C1 segment of cervical spinal cord (tissue), 14 donors: ENCODE results near the gene COPS4.
"Not testable (repeated sequence)": the region's sequence is repeated elsewhere in the genome, so short reads cannot be mapped to it uniquely, and the experiment has no call there.

ENCODE experiments used
- DNase-seq, 14 donors: peaks; one replicate each; lab custom pipeline; 2025; lab: John Stamatoyannopoulos, UW

Gene COPS4

DNA sequence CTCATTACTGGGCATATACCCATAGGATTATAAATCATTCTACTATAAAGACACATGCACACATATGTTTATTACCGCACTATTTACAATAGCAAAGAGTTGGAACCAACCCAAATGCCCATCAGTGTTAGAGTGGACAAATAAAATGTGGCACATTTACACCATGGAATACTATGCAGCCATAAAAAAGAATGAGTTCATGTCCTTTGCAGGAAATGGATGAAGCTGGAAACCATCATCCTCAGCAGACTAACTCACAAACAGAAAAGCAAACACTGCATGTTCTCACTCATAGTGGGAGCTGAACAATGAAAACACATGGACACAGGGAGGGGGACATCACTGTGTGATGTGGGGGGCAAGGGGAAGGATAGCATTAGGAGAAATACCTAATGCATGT is 11.4 kb upstream of the COPS4 start:
- DNase-seq, result not testable (repeated sequence)

DNA sequence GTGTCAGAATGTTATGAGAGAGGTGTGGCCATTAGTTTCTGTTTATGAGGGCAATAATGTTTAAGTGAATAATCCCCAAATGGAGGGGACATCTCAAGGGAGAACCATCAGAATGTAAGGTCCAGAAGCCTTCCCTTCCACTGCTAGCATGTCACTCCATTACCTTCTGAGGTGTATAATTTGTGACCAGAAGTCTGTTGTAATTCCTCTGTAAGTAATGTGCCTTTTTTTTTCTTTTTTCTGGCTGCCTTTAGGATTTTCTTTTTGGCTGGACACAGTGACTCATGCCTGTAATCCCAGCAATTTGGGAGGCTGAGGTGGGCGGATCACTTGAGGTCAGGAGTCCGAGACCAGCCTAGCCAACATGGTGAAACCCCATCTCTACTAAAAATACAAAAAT is 10.8 kb upstream of the COPS4 start:
- no peak for DNase-seq

DNA sequence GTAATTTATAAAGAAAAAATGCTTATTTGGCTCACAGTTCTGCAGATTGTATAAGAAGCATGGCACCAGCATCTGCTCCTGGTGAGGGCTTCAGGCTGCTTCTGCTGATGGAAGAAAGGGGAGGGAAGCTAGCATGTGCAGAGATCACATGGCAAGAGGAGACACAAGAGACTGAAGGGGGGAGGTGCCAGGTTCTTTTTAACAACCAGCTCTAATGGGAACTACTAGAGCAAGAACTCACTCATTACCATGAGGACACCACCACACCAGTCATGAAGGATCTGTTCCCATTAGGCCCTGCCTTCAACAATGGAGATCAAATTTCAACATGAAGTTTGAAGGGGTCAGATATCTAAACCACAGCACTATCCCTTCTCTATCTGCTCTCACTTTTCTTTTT is 9.4 kb upstream of the COPS4 start:
- DNase-seq, result no peak

DNA sequence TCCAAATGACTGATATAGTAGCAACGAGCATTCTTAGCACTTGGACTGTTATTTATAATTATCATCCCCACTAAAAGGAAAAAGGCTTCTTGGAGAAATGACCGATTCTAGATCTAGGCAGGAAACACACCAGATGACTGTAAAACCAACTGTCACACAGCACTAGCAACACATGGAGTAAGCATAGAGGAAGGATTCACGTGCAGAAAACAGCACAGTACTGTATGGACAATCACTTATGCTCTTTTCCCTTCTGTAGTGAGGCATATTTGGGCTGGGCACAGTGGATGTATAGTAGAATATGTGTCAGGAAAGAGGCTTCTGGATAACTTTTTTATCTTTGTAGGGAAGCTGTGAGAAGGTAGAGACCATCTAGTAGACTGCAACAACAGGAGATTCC is 6.0 kb upstream of the COPS4 start:
- no peak for DNase-seq

DNA sequence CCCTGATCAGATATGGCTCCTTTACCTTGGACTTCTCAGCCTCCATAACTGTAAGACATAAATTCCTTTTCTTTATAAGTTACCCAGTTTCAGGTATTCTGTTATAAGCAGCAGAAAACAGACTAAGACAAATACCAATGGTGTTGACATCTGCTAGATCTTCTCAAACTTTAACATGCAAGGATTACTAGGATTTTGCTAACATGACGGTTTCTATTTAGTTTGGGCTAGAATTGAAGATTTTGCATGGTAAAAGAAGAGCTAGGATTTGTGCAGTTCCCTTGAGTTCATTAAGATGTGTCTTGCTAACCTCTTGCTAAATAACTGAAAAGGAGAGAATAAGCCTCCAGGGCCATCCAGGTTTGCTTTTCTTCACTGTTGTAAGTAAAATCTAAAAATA is 5.3 kb upstream of the COPS4 start:
- no peak for DNase-seq

DNA sequence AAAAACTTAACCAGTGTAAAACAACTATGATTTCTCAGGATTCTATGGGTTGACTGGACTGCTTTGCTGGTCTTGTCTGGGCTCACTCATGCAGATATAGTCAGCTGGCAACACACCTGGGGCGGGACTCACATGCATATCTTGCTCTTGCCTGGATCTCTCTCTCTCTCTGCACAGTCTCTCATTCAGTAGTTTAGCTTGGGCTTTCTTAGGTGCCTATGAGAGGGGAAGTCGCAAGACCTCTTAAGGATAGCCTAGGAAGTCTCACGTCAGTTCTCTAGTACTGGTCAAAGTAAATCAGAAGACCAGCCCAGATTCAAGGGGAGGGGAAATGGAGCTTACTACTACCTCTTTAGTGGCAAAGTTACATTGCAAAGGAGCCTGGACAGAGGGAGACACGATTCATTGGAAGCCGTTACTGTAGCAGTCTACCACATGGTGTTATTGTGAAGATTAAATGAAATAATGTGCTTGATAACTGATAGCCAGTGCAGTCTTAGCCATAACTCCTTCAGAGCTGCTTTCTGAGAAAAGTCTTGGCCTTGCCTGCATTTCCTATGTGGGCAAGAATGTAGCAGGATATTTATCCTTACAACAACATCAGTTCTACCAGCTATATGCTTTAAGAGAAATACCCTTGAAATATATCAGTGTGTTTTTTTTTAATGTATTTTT is 2.1 kb downstream of the COPS4 start:
- no peak for DNase-seq

DNA sequence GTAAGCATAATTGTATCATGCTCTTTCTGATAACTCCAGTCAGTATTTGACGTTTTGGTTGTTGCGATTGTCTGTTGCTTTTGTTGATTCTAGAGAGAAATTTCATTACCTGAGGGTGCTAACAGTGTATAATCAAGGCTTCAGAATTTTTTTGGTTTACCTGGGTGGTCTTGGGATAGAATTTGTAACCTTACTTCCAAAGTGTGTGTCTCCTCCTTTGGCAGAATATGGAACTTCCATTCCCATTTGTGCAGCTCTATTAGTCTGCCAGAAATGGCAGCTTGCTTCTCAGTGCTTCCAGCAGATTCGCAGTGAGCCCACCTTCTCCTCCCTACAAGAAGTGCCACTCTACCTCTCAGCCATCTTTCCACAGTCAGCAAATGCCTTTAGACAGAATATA is 5.3 kb downstream of the COPS4 start:
- no peak for DNase-seq

DNA sequence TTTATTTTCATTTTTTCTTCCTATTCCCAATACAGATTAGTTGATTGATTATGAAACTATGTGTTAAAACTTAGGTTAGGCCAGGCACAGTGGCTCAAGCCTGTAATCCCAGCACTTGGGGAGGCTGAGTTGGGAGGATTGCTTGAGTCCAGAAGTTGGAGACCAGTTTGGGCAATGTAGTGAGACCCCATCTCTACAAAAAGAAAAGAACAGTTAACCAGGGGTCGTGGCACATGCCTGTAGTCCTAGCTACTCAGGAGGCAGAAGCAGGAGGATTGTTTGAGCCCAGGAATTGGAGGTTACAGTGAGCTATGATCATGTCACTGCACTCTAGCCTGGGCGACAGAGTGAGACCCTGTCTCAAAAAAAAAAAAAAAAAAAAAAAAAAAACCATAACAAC is 8.2 kb downstream of the COPS4 start:
- DNase-seq, result not testable (repeated sequence)

DNA sequence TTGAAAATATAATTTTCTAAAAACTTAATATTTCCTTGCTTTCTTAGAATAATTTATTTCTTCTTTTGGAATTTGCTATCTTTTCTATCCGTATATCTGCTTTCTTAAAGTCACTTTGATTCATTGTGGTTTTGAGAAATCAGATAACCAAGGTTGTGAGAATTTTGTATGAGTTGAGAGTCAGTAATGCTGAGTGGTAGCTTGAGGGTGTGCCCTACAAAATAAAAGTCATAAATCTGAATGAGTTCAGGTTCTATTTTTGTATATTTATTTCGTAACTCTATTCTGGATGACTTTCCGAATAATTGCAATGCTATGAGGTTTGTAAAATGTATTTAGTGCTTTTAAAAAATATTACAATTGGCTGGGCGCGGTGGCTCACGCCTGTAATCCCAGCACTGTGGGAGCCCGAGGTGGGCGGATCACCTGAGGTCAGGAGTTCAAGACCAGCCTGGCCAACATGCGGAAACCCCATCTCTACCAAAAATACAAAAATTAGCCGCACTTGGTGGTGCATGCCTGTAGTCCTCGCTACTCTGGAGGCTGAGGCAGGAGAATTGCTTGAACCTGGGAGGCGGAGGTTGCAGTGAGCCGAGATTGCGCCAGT is 8.9 kb downstream of the COPS4 start:
- no peak for DNase-seq

DNA sequence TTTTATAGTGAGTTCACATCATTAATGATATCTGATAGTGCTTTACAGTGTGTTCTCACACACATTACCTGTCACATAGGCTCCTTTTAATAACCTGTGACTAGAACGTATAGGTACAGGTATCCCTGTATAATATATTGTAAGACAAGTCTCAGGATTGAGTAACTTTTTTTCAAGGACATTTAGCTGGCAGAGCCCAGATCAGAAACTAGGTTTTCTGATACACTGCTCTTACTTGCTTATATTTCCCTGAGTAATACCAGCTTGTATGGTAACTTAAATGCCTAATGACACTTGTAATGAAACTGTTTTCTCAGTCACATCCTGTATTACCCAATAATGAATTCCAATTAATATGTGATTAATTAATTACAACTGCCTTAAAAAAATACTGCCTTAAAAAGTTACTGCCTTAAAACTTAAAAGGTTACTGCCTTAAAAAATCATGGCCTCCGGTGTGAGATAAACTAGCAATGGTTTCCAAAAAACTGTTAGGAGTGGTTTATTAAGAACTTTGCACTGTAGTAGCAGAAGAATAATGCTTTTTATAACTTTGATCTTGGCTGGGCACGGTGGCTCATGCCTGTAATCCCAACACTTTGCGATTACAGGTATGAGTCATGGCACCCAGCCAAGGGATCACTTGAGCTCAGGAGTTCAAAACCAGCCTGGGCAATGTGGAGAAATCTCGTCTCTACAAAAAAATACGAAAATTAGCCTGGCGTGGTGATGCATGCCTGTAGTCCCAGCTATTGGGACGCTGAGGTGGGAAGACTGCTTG is 11.9 kb downstream of the COPS4 start:
- DNase-seq, result no peak

DNA sequence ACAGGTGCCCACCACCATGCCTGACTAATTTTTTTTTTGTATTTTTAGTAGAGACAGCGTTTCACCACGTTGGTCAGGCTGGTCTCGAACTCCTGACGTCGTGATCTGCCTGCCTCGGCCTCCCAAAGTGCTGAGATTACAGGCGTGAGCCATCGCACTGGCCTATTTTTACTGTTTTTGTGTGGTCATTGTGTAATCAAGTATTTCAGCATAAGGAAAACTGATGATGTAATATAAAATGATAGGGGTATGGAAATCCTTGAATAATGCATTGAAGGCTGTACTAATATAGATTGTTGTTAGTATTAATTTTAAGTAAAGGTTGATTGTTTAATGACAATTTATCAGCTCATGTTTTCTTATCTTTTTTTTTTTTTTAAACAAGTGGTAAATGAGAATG is 13.8 kb downstream of the COPS4 start:
- DNase-seq, result not testable (repeated sequence)

DNA sequence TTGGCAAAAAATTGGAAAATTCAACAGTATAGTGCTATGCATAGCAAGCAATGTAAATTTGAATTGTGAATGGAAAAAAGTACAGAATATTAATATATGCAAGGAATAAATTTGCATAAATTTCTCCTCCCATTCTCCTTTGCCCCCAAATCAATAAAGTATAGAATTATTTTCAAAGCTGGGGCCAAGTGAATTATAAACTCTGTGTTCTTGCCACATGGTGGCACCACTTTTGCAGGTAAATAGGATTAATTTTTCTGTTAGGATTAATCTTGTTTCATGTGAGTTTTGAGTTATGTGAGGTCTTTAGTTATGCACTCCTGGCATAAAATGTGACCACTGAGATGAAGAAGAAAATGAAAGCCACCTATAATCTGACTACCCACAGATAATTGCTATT is 19.9 kb downstream of the COPS4 start:
- no peak for DNase-seq

DNA sequence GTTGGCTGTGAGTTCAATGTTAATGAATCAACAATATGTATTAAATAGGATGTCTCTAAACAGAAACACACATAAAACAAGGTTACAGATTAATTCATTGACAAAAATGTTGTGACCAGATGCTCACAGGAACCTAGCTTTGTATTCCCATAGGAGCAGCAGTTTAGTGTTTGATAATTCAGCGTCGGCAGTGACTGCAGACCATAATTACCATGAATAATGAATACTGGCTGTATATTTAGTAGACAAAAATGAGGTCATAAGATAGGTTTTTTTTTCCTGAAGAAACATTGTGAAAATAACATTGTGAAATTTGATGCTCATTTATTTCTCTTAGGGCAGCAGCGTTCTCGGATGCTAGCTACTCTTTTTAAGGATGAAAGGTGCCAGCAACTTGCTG is 27.8 kb downstream of the COPS4 start:
- no peak for DNase-seq

DNA sequence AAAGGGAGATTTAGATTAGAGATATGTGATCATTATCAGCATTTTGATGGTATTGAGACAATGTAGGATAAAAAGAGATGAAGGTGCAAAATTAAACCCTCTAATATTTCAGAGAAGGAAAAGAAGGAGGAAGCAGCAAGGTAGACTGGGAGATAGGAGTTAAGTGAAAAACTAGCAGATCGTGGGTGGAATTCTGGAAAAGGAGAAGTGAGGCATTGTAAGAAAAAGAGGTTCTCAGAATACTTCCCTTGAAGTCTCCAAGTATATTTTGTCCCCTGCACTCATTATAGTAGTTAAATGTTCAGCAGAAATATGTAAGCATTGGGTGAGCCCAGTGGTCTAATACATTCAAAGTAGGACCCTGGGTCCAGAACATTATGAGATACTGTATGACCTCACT is 30.3 kb downstream of the COPS4 start:
- no peak for DNase-seq

DNA sequence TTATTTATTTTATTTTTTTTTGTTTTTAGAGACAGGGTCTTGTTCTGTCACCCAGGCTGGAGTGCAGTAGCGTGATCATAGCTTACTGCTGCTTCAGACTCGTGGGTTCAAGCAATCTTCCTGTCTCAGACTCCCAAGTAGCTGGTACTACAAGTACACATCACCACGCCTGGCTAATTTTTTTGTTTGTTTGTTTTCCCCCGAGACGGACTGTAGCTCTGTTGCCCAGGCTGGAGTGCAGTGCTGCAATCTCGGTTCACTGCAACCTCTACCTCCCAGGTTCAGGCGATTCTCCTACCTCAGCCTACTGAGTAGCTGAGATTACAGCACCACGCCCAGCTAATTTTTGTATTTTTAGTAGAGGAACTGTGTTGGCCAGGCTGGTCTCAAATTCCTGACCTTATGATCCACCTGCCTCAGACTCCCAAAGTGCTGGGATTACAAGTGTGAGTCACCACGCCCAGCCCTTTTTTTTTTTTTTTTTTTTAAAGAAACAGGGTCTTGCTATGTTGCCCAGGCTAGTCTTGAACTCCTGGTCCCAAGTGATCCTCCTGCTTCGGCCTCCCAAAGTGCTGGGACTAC is 32.2 kb downstream of the COPS4 start:
- no peak for DNase-seq

DNA sequence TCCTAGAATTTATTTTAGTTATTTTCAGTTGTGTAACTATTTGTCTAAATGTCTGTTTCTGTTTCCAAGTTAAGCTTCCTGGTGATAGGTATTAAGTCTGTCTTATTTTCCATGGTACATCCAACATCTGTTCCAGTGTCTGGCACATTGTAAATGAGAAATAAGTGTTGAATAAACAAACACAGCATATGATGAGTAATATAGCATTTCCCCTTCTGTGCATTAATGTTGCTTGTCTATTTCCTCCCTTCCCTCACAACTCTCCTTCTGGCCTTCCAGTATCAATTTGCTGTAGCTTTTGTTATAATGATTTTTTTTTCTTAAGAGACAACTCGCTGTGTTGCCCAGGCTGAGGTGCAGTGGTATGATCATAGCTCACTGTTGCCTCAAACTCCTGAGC is 36.1 kb downstream of the COPS4 start:
- DNase-seq, result no peak

DNA sequence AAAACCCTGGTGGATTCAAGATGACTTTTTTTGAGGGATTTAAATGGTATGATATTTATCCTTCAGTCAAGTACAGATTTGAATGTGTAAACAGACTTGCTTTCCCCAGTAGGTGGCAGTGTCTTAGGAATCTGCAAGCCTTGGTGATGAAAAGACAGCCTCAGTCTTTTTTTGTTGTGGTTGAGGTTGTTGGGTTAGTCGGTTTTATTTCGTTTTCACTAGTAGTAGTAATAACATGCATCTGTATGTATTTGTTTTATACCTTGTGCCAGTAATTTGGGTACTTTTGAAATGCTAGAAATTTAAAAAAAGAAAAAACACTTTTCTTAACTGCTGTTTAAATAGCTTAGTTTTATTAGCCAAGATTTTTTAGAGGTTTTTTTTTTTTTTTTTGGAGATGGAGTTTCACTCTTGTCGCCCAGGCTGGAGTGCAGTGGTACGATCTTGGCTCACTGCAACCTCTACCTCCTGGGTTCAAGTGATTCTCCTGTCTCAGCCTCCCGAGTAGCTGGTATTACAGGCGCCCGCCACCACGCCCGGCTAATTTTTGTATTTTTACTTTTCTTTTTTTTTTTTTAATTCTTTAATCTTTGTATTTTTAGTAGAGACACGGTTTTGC is 39.2 kb downstream of the COPS4 start:
- DNase-seq, result peak in 1 of 14 donors; percentile 1

DNA sequence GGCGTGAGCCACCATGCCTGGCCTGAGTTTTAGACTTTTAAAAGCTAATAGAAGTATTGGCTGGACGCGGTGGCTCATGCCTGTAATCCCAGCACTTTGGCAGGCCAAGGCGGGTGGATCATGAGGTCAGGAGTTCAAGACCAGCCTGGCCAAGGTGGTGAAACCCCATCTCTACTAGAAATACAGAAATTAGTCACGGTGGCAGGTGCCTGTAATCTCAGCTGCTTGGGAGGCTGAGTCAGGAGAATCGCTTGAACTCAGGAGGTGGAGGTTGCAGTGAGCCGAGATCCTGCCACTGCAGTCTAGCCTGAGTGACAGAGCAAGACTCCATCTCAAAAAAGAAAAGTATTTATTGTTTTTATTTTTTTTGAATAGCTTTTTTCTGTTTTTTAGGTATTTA is 39.8 kb downstream of the COPS4 start:
- DNase-seq, result not testable (repeated sequence)

DNA sequence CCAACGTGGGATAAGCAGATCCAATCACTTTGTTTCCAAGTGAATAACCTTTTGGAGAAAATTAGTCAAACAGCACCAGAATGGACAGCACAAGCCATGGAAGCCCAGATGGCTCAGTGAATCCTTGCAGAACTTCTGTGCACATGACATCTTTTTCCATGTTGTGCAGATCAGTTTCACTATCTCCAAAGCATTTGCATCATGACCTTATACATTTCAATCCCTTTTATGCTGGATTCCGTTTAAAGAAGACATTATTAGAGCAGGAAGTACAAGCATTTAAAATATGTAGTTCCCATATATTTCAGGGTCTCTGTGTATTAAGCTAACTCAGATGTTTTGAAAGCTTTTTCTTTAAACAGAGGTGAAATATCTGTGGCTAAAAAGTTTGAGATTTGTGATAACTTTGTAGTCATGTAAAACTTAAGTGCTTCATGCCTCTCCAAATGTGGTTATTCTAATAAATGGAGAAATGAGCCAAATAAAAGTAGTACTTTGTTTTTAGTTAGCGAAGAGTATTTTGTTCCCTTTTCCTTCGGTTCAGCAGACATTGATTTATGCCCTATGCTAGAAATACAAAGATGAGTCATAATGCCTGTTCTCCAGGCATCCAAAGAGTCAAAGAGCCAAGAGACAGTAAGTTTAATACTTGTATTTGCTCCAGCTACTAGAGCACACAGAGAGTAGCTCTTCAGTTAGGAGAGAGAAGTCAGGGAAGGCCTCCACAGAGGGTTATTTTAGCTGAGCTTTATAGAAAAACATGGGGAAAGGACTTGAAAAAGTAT is 40.5 kb downstream of the COPS4 start:
- DNase-seq, result no peak

DNA sequence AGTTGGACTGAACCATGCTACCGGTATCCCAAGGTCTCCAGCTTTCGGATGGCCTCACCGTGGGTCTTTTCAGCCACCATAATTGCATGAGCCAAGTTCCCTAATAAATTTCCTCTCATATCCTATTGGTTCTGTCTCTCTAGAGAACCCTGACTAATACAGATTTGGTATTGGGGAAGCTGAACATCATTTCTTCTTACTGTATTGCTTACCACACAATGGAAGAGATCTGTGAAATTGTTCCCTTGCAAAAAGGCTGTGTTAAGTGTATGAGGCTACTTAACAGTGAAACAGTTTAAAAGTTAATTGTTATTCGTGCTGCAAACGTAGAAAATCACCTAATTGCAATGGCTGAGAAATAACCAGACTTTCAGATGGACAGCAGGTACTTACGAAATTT is 45.6 kb downstream of the COPS4 start:
- DNase-seq, result no peak

DNA sequence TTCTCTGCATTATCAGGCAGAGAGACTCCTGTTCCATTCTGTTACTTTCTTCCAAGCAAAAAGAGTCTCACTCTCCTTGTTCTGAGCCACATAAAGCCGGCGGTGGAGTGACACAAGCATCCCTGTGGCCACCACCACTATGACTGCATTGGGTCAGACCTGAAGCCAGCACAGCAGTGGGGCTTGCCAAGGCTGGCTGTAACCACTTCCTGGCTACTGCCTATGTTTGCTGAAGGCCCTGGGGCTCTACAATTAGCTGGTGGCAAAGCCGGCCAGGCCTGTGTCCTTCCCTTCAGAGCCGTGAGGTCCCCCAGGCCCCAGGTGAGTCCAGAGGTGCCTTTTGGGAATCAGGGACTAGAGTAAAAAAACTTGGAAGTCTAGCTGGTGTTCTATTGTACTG is 47.8 kb downstream of the COPS4 start:
- DNase-seq, result no peak
